ENCODE measurements around the gene CELA3A.
"Not testable (repeated sequence)": the region's sequence is repeated elsewhere in the genome, so short reads cannot be mapped to it uniquely, and the experiment has no call there.

CELA3A gene

GRCh38 chr1:22021061-22021460, 19.6 kb downstream of the CELA3A start:
- DNase-seq: no peak

- peak; percentile 87 for DNase-seq
Measured at GRCh38 chr1:22024485-22025367, 23.3 kb downstream of the CELA3A start.

- DNase-seq: peak; percentile 91
Measured at GRCh38 chr1:22025368-22026155, 24.1 kb downstream of the CELA3A start.

- DNase-seq: no peak
Measured at GRCh38 chr1:22026924-22027289, 25.4 kb downstream of the CELA3A start.

GRCh38 chr1:22030057-22030456, 28.6 kb downstream of the CELA3A start:
- no peak for DNase-seq

GRCh38 chr1:22030473-22030872, 29.0 kb downstream of the CELA3A start:
- DNase-seq: no peak

- no peak for DNase-seq
Measured at GRCh38 chr1:22031214-22031962, 29.9 kb downstream of the CELA3A start.

GRCh38 chr1:22034834-22035233, 33.4 kb downstream of the CELA3A start:
- not testable (repeated sequence) for DNase-seq

GRCh38 chr1:22037520-22037919, 36.1 kb downstream of the CELA3A start:
- DNase-seq: no peak

GRCh38 chr1:22038036-22038435, 36.6 kb downstream of the CELA3A start:
- no peak for DNase-seq

GRCh38 chr1:22039594-22040285, 38.3 kb downstream of the CELA3A start:
- DNase-seq: peak; percentile 86

- DNase-seq: no peak
Measured at GRCh38 chr1:22040286-22040623, 38.8 kb downstream of the CELA3A start.

- no peak for DNase-seq
Measured at GRCh38 chr1:22041505-22041904, 40.0 kb downstream of the CELA3A start.

- no peak for DNase-seq
Measured at GRCh38 chr1:22043198-22043769, 41.8 kb downstream of the CELA3A start.

- no peak for DNase-seq
Measured at GRCh38 chr1:22044690-22045420, 43.4 kb downstream of the CELA3A start.

- DNase-seq: no peak
Measured at GRCh38 chr1:22045604-22046228, 44.3 kb downstream of the CELA3A start.

GRCh38 chr1:22048351-22049192, 47.1 kb downstream of the CELA3A start:
- DNase-seq: no peak

- DNase-seq: no peak
Measured at GRCh38 chr1:22050330-22050729, 48.9 kb downstream of the CELA3A start.

- no peak for DNase-seq
Measured at GRCh38 chr1:22051607-22052114, 50.2 kb downstream of the CELA3A start.
